ENCODE data around the gene TBC1D5. TPM values are rescaled to one million over a fixed set of nuclear protein-coding genes. Genes with fewer than 3 reads are reported as not detected.

The TBC1D5 gene
- total and polyA plus RNA-seq, 10 donors = 6.4 to 140 (median 97.1) TPM

- H3K4me3 ChIP-seq = no peak overlapping the region
- TF ChIP-seq POLR2AphosphoS5 (IDR thresholded peaks at IDR 0.05) = no peak
- no peak for TF ChIP-seq CTCF (IDR thresholded peaks at IDR 0.05 in 8 of 11, conservative IDR thresholded peaks at IDR 0.05 in 3 of 11)
- no peak for TF ChIP-seq POLR2A (IDR thresholded peaks at IDR 0.05)
- intact Hi-C loops (cut with DNase I; ENCODE audit: low total_unique reads) = no loop called here
- peaks cover 0 to 20% (median 5%) of the 10 kb centered on the region in 8 donors for H3K9me3 ChIP-seq
- WGBS, 5 donors = 90 to 100% (median 91%) methylated on average over 1 of the region's 1 CpG
- no peak overlapping the region for H3K27ac ChIP-seq
- H3K4me1 ChIP-seq = peaks cover 0 to under 1% (median 0%) of the 10 kb centered on the region in 6 donors
- peaks cover 0 to 40% (median 13%) of the 10 kb centered on the region in 6 donors for H3K36me3 ChIP-seq
- H3K27me3 ChIP-seq (replicated peaks in 1 of 7) = no peaks in the 10 kb centered on the region
- no peak for DNase-seq
Measured at GRCh38 chr3:17724948-17725347, 17.5 kb downstream of the TBC1D5 start.

GRCh38 chr3:17724122-17724521 lies 18.3 kb downstream of the TBC1D5 start:
- no peak for TF ChIP-seq POLR2AphosphoS5 (IDR thresholded peaks at IDR 0.05)
- TF ChIP-seq POLR2A (IDR thresholded peaks at IDR 0.05) = no peak
- TF ChIP-seq CTCF (IDR thresholded peaks at IDR 0.05 in 8 of 11, conservative IDR thresholded peaks at IDR 0.05 in 3 of 11) = no peak
- no peak overlapping the region for H3K27ac ChIP-seq
- peaks cover 0 to 20% (median 5%) of the 10 kb centered on the region in 8 donors for H3K9me3 ChIP-seq
- no peak for DNase-seq
- H3K4me3 ChIP-seq = no peak overlapping the region
- H3K27me3 ChIP-seq (replicated peaks in 1 of 7) = no peaks in the 10 kb centered on the region
- no peaks in the 10 kb centered on the region for H3K4me1 ChIP-seq
- peaks cover 0 to 33% (median 13%) of the 10 kb centered on the region in 6 donors for H3K36me3 ChIP-seq
- 97 to 100% (median 98%) methylated on average over 3 of the region's 3 CpGs for WGBS, 5 donors
- intact Hi-C loops (cut with DNase I; ENCODE audit: low total_unique reads) = no loop called here

- no peak overlapping the region for H3K27ac ChIP-seq
- intact Hi-C loops (cut with DNase I; ENCODE audit: low total_unique reads) = no loop called here
Measured at GRCh38 chr3:17717411-17717810, 25.0 kb downstream of the TBC1D5 start.

GRCh38 chr3:17714473-17714872 lies 28.0 kb downstream of the TBC1D5 start:
- DNase-seq = no peak
- H3K9me3 ChIP-seq = peaks cover 0 to 38% (median 33%) of the 10 kb centered on the region in 8 donors
- intact Hi-C loops (cut with DNase I; ENCODE audit: low total_unique reads) = no loop called here
- H3K4me3 ChIP-seq = no peak overlapping the region
- H3K36me3 ChIP-seq = peaks cover 0 to 51% (median 26%) of the 10 kb centered on the region in 6 donors
- peaks cover 0 to 10% (median 0%) of the 10 kb centered on the region in 6 donors for H3K4me1 ChIP-seq
- H3K27ac ChIP-seq = no peak overlapping the region
- no peaks in the 10 kb centered on the region for H3K27me3 ChIP-seq (replicated peaks in 1 of 7)
- 92 to 100% (median 98%) methylated on average over 2 of the region's 2 CpGs for WGBS, 5 donors
- TF ChIP-seq POLR2AphosphoS5 (IDR thresholded peaks at IDR 0.05) = no peak
- no peak for TF ChIP-seq POLR2A (IDR thresholded peaks at IDR 0.05)
- TF ChIP-seq CTCF (IDR thresholded peaks at IDR 0.05 in 8 of 11, conservative IDR thresholded peaks at IDR 0.05 in 3 of 11) = no peak

More at GRCh38 chr3:17717411-17717810, 25.0 kb downstream of the TBC1D5 start:
- H3K27me3 ChIP-seq (replicated peaks in 1 of 7) = no peaks in the 10 kb centered on the region
- H3K9me3 ChIP-seq = peaks cover 0 to 38% (median 33%) of the 10 kb centered on the region in 8 donors
- H3K4me3 ChIP-seq = no peak overlapping the region
- peaks cover 0 to 6% (median 0%) of the 10 kb centered on the region in 6 donors for H3K4me1 ChIP-seq
- H3K36me3 ChIP-seq = peaks cover 0 to 40% (median 26%) of the 10 kb centered on the region in 6 donors
- TF ChIP-seq POLR2AphosphoS5 (IDR thresholded peaks at IDR 0.05) (no peak), POLR2A (IDR thresholded peaks at IDR 0.05) (no peak), CTCF (IDR thresholded peaks at IDR 0.05 in 8 of 11, conservative IDR thresholded peaks at IDR 0.05 in 3 of 11) (no peak)
- DNase-seq = no peak
